ENCODE measurements around the gene SVOPL.

GRCh38 chr7:138603549-138604318 lies 97.4 kb downstream of the SVOPL start:
- TF ChIP-seq POLR2AphosphoS5 (IDR thresholded peaks at IDR 0.05) (no peak), POLR2A (IDR thresholded peaks at IDR 0.05) (no peak)

Measured in breast epithelium (tissue), 3 donors.